Measurements from ENCODE around the gene NHERF2.

The NHERF2 gene

GRCh38 chr16:2026461-2027023 is at the start of gene NHERF2:
NHERF2 (plus strand) TSS chr16:2026902; CDS start chr16:2027006, 104 bp downstream.
- no peak for DNase-seq (ENCODE audit: low spot score)
- FAIRE-seq = no peak

GRCh38 chr16:1976951-1977874 is 49.5 kb upstream of the NHERF2 start:
- DNase-seq (ENCODE audit: low spot score) (no peak), FAIRE-seq (no peak)

DNA sequence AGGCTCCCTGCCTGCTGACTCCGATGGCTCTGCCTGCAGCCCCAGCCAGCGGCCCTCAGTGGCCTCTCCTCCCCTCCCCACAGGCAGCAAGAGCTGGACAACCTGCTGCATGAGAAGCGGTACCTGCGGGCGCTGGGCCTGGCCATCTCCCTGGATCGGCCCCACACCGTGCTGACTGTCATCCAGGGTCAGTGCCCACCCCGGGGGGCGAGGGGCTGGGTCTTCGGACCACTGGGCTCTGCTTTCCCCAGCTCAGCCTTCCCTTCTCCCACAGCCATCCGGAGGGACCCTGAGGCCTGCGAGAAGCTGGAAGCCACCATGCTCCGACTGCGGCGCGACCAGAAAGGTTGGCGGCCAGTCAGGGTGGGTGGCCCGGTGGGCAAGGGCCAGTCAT is 48.8 kb upstream of the NHERF2 start:
- DNase-seq (ENCODE audit: low spot score) (no peak), FAIRE-seq (no peak)

DNA sequence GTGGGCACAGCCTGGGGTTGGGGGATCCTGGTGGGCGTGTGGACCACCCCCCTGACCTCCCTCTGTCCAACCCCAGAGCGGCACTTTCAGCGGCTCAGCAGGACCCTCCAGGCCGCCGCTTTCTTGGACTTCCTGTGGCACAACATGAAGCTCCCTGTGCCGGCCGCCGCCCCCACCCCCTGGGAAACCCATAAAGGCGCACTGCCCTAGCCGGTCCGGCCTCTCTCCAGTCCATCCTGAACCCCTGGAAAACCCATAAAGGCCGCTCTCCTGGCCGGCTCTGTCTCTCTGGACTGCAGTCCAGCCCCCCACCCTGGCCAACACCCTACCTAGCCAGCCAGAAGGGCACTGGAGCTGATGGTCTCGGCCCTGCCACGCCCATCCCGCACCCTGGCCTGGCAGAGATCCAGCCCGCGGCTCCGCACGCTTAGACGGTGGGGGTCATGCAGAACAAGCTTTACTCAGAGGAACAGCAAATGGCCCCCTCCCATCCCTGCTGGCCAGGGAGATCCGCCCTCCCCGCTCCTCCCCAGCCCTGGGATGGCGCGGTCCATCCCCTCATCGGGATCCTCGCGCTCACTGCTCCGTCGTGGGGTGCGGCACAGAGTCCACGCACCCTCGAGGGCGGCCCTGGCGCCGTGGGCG is 48.1 kb upstream of the NHERF2 start:
- DNase-seq (ENCODE audit: low spot score) = no peak
- no peak for FAIRE-seq

DNA sequence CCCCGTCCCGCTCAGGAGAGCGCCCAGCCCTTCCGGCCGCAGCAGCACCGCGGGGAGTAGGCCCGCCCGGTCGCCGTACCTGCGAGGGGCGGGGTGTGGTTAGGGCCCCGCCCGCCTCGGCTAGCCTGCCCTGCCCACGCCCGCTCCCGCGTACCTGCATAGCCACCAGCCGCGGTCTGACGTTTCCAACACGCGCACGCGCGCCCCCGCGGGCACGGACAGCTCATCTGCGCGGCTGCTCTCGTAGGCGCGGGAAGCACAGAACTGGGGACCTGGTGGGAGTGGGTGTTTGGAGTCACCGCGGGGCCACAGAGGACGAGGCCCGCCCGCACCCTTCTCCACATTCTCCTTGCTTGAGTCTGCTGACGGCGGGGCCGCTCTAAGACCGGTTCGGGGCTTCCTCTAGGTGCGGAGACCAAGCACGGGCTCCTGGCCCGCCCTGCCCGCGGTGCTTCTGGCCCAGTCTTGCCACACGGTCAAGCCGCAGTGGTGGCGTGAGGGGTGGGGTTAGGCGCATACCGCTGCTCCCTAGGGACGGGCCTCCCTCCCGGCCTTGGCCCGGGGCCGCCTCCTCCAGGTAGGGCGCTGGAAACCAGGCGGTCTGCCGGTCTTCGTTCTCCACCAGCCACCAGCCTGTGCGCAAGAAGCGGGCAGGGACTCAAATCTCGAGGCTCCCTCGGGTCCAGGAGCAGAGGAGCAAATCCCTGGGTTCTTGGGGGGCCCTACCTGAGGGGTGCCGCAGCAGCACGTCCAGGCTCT is 47.3 kb upstream of the NHERF2 start:
- DNase-seq (ENCODE audit: low spot score) = no peak
- no peak for FAIRE-seq

- FAIRE-seq = no peak
- no peak for DNase-seq (ENCODE audit: low spot score)
Measured at GRCh38 chr16:1980030-1980769, 46.5 kb upstream of the NHERF2 start.

GRCh38 chr16:1980770-1981087 is 46.0 kb upstream of the NHERF2 start:
- DNase-seq (ENCODE audit: low spot score) (no peak), FAIRE-seq (no peak)

DNA sequence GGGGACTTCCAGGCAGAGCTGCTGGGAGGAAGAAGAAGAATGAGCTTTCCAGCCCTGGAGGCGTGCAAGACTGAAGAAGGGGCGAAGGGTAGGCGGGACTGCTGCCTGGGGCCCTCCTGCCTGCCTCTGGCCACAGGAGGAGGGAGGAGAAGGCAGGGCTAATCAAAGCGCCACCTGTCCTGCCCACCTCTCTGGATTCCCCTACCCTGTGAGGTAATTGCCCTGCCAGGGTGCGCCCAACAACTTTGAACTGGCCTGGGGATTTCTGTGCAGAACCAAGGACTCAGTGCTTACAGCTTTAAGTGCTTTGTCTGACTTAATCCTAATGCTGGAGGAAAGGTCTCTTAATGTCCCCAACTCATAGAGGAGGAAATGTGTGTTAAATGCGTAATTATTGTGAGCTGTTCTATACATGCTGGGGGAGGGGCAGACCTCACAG is 45.3 kb upstream of the NHERF2 start, which contains the start of gene NOXO1:
Gene NOXO1, minus strand, starts transcription at position 72 of the 439 bp plus-strand sequence. CDS start 290 bp downstream, outside the sequence.
- DNase-seq (ENCODE audit: low spot score) (no peak), FAIRE-seq (no peak)

- no peak for FAIRE-seq
- no peak for DNase-seq (ENCODE audit: low spot score)
Measured at GRCh38 chr16:1982013-1982433, 44.7 kb upstream of the NHERF2 start.

GRCh38 chr16:1982991-1983543 is 43.6 kb upstream of the NHERF2 start:
- DNase-seq (ENCODE audit: low spot score) (no peak), FAIRE-seq (no peak)

GRCh38 chr16:1983544-1984346 is 43.0 kb upstream of the NHERF2 start, which contains the start of gene GFER:
GFER (plus strand) TSS chr16:1984193; CDS start chr16:1984219, 26 bp downstream.
- DNase-seq (ENCODE audit: low spot score) = peak; percentile 79
- FAIRE-seq = no peak

DNA sequence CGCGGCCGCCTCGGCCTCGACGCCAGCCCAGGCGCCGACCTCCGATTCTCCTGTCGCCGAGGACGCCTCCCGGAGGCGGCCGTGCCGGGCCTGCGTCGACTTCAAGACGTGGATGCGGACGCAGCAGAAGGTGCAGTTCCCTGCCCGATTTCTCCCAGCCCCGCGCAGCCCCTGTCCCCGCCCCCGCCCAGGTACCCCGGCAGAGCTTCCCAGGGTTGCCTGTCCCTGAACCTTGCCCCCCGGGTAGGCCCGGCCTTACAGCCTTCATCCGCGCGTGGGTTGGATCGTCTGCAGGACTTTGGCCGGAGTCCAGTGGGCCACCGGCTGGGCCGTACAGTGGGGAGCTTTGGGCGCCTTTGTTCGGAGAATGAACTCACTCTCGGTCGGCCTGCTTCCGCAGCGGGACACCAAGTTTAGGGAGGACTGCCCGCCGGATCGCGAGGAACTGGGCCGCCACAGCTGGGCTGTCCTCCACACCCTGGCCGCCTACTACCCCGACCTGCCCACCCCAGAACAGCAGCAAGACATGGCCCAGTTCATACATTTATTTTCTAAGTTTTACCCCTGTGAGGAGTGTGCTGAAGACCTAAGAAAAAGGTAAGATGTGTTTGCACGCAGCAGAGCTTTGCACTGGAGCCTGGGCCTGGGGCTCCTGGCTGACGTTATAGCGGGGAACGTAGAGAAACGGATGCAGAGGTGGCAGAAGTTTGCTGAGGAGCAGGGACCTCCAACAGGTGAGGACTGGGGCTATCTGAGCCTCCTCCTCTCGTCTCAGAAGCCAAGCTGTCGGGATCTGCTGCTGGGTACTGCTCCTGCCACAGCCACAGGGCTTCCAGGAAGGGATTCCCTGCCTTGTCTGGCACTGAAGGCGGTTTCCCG is 42.1 kb upstream of the NHERF2 start:
- DNase-seq (ENCODE audit: low spot score) (no peak), FAIRE-seq (no peak)

DNA sequence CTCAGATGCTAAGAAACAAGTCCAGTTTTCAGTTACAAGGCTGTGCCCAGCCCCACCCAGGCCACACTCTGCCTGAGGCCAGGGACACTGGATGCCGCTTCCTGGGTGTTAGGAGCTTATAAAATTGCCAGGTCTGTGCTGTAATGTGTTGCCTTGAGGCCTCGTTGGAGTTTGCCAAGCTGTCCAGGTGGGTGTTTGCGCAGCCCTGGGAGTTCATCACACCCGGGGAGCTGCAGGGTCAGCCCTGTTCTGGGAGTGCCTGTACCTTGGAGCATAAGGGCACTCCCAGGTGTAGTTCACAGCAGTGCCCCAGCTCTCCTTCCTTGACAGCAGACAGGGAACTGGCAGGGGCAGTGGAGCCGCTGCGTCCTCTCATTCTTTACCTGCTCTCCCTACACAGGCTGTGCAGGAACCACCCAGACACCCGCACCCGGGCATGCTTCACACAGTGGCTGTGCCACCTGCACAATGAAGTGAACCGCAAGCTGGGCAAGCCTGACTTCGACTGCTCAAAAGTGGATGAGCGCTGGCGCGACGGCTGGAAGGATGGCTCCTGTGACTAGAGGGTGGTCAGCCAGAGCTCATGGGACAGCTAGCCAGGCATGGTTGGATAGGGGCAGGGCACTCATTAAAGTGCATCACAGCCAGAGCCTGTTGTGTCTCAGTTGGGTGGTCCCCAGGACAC is 41.1 kb upstream of the NHERF2 start:
- FAIRE-seq = no peak
- no peak for DNase-seq (ENCODE audit: low spot score)

DNA sequence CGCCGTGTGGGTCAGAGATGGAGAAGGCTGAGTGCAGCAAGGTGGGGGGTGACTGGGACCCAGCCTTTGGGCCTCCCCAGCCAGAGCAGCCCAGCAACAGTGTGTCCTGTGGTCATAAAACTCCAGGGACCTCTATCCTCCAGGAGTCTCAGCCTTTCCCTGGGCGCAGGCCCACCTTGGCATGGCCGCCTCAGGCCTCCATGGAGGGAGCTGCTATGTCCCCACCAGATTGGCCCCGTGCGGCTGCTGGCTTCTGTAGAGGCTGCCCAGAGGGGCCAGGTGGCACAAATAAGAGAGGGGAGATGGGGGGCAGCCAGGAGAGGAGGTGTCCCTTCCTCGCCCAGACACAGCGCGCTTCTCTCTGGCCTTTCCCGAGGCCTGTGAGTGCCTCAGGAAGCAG is 39.5 kb upstream of the NHERF2 start:
- DNase-seq (ENCODE audit: low spot score) (no peak), FAIRE-seq (no peak)

DNA sequence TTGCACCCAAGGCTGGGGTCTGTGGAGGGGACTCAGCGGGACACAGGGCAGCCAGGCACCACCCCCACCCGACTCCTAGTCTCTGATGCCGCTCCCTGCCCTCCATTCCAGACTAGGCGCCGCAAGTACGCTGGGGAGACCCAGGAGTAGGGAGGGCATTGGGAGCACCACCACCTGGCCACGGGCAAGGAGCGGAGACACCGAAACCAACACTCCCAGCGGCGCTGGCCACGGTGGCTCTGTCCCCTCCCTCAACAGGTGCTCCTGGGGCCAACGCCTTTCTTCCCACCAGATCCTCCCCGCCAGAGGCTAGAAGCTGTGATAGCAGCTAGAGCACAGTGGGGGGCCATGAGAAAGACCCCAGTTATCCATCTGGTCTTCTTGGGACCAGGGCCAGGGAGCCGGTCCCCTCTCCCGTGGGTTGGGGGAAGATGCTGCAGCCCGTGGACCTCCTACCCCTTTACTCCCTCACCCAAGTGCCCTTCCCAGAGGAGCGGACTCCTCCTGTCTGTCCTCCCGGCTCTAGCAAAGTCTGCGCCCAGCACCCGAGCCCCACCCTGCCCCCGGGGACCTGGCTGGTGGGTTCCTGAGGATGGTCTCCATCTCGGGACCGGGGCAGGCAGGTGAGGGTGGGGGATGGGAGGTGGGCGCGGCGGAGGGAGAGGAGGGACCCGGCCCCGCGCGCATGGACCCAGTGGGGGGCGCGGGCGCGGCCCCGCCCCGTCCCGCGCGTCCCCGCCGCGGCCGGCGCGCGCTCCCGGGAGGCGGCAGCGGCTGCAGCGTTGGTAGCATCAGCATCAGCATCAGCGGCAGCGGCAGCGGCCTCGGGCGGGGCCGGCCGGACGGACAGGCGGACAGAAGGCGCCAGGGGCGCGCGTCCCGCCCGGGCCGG is 37.2 kb upstream of the NHERF2 start, which contains the start of gene SYNGR3:
Gene SYNGR3, plus strand, starts transcription at position 762 of the 892 bp plus-strand sequence. CDS start 133 bp downstream, outside the sequence.
- no peak for DNase-seq (ENCODE audit: low spot score)
- FAIRE-seq = no peak

DNA sequence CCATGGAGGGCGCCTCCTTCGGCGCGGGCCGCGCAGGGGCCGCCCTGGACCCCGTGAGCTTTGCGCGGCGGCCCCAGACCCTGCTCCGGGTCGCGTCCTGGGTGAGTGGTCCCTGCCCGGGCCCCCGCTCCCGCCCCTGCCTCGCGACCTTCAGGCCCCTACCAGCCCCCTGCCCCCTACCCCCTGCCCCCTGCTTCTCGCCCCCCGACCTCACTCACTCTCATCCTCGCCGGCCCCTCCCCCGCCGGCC is 36.7 kb upstream of the NHERF2 start:
- FAIRE-seq (no peak), DNase-seq (ENCODE audit: low spot score) (no peak)
